Retinal pigment epithelial cell (primary cell): ENCODE data around the gene ENAM.

ENCODE experiments used
- DNase-seq: peaks from one replicate; pipeline ENCODE4 v3.0.0-alpha.2; 2010; ENCODE audit warnings: low read depth
- H3K4me3 ChIP-seq: 2 replicates; pipeline ENCODE4 v1.5.1; 2011; ENCODE audit warnings: mild to moderate bottlenecking, low read length, control low read depth, moderate library complexity
- CTCF ChIP-seq: conservative IDR thresholded peaks from 2 replicates; pipeline ENCODE4 v1.5.1; 2011; ENCODE audit warnings: low read depth, low read length, control low read depth, inconsistent platforms

ENAM gene

GRCh38 chr4:70608324-70608723 is 20.2 kb upstream of the ENAM start:
- H3K4me3 ChIP-seq = no peak overlapping the region
- TF ChIP-seq CTCF = no peak
- no peak for DNase-seq

GRCh38 chr4:70613306-70614183 is 15.0 kb upstream of the ENAM start:
- no peak overlapping the region for H3K4me3 ChIP-seq
- no peak for TF ChIP-seq CTCF
- no peak for DNase-seq

GRCh38 chr4:70614184-70614555 is 14.4 kb upstream of the ENAM start:
- no peak overlapping the region for H3K4me3 ChIP-seq
- TF ChIP-seq CTCF = no peak
- DNase-seq = no peak

- DNase-seq = no peak
- no peak for TF ChIP-seq CTCF
- no peak overlapping the region for H3K4me3 ChIP-seq
Measured at GRCh38 chr4:70619288-70619687, 9.3 kb upstream of the ENAM start.

- no peak for DNase-seq
- no peak overlapping the region for H3K4me3 ChIP-seq
- TF ChIP-seq CTCF = no peak
Measured at GRCh38 chr4:70619778-70620177, 8.8 kb upstream of the ENAM start.

GRCh38 chr4:70623323-70623722 is 5.2 kb upstream of the ENAM start:
- H3K4me3 ChIP-seq = no peak overlapping the region
- no peak for TF ChIP-seq CTCF
- no peak for DNase-seq

- TF ChIP-seq CTCF = no peak
- no peak for DNase-seq
Measured at GRCh38 chr4:70624226-70624793, 4.2 kb upstream of the ENAM start.

More at GRCh38 chr4:70624226-70624793, 4.2 kb upstream of the ENAM start:
- H3K4me3 ChIP-seq = no peak overlapping the region
